ENCODE results near the gene DOK7.

- TF ChIP-seq EZH2 (IDR thresholded peaks at IDR 0.05; ENCODE audit: low read length) = no peak
- no peak for TF ChIP-seq CTCF (optimal IDR thresholded peaks at IDR 0.05 in 1 of 3, IDR thresholded peaks at IDR 0.05 in 1 of 3, conservative IDR thresholded peaks at IDR 0.05 in 1 of 3; ENCODE audit: extremely low read depth in 1 of 3, insufficient read depth in 2 of 3, low read length in 3 of 3)
Measured at GRCh38 chr4:3502941-3503936, 40.1 kb downstream of the DOK7 start.
